T47D (cell line): ENCODE data around the gene UBR3.

Experiments used
- DNase-seq, 2 experiments: peaks; one replicate each; pipeline versions ENCODE4 v3.0.0 to v3.0.0-alpha.2; 2011 to 2012; ENCODE audit warnings: low read depth in 1 of 2, low spot score in 1 of 2
- JUND ChIP-seq: IDR thresholded peaks from 2 replicates; pipeline ENCODE4 v1.6.1; 2012; ENCODE audit warnings: low read depth
- in situ Hi-C: cut with HindIII; loops from 2 replicates; pipeline ENCODE4 v1.10.0; 2016; ENCODE audit warnings: low sequenced_read_pairs, low pct_unique_long_range_greater_than_20kb

UBR3 gene

GRCh38 chr2:169961911-169962310 lies 134.7 kb downstream of the UBR3 start:
- no peak for DNase-seq
- in situ Hi-C loops: no loop called here
- TF ChIP-seq JUND: no peak

- no peak for DNase-seq
- no peak for TF ChIP-seq JUND
- in situ Hi-C loops: no loop called here
Observed at GRCh38 chr2:169963786-169964185, 136.5 kb downstream of the UBR3 start.

DNA sequence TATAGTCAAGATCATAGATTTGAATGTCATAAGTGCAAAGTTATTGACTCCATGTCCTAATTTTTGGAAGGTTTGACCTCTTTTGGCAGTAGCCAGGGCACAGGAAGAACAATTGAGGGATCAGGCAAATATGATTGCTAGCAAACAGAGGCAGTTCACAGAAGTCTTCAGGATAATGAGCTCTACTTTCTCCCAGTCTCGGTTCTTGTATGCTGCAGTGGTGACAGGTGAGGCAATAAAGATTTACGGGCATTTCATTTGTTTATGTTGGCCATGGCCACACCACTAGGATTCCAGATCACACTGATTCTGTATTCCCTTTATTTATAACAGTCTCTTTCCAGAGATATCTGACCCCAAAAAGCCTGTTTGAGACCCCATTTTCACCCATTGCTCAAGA lies 137.5 kb downstream of the UBR3 start:
- peak in 1 of 2 experiments; percentile 4 for DNase-seq
- no peak for TF ChIP-seq JUND
- in situ Hi-C loops: no loop called here

DNA sequence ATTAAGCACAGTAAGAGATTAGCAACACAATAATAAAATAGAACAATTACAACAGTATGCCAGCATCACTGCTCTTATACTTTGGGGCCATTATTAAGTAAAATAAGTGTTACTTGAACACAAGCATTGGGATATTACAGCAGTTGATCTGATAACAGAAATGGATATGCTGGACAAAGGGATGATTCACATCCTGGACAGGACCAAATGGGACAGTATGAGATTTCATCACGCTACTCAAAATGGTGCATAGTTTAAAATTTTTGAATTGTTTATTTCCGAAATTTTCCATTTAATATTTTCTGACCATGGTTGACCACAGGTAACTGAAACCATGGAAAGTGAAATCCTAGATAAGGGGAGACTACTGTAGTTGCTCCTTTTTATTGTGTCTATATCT lies 138.2 kb downstream of the UBR3 start:
- in situ Hi-C loops: no loop called here
- no peak for TF ChIP-seq JUND
- DNase-seq: no peak

DNA sequence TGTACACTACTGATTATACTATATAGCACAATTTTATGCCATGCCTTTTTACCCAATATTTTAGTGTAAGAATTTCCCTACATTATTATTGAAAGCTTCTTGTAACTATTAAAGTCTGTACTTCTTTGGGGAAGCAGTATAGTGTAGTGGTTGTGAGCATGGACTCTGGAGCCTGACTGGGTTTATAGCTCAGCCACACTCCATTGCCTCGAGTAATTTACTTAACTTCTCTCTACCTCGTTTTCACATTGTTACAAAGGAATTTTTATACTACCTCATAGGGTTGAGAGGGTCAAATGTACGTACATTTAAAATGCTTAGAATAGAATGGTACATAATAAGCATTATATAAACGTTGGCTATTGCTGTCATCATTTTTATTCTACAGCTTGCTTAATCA lies 139.2 kb downstream of the UBR3 start:
- DNase-seq: no peak
- in situ Hi-C loops: no loop called here
- TF ChIP-seq JUND: no peak

DNA sequence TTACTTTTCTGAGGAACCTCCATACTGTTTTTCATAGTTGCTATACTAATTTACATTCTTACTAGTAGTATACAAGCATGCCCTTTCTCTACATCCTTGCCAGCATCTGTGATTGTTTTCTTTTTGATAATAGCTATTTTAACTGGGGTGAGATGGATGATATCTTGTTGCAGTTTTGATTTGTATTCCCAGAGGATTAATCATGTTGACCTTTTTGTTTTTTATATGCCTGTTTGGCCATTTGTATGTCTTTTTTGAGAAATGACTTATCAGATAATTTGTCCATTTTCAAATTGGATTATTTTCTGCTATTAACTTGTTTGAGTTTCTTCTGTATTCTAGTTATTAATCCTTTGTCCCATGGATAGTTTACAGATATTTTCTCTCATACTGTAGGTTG lies 141.5 kb downstream of the UBR3 start:
- DNase-seq: no peak
- TF ChIP-seq JUND: no peak
- in situ Hi-C loops: no loop called here

- TF ChIP-seq JUND: no peak
- no peak for DNase-seq
- in situ Hi-C loops: no loop called here
Observed at GRCh38 chr2:169975221-169975620, 148.0 kb downstream of the UBR3 start.

- in situ Hi-C loops: no loop called here
- no peak for TF ChIP-seq JUND
- DNase-seq: no peak
Observed at GRCh38 chr2:169976335-169976851, 149.1 kb downstream of the UBR3 start.

DNA sequence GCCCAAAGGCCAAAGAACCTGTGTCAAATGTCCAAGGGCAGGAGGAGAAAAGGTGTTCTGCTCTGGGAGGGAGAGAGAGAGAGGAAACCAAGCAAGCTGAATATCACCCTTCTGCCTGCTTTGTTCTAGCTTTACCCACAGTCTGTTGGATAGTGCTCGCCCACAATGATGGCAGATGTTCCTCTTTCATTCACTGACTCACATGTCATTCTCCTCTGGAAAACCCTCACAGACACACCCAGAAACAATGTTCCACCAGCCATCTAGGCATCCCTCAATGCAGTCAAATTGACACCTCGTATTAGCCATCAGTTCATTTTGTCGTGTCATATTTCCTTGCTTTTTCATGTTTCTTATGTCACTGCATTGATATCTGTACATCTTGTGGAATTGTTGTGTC lies 150.3 kb downstream of the UBR3 start:
- no peak for TF ChIP-seq JUND
- DNase-seq: no peak
- in situ Hi-C loops: no loop called here

DNA sequence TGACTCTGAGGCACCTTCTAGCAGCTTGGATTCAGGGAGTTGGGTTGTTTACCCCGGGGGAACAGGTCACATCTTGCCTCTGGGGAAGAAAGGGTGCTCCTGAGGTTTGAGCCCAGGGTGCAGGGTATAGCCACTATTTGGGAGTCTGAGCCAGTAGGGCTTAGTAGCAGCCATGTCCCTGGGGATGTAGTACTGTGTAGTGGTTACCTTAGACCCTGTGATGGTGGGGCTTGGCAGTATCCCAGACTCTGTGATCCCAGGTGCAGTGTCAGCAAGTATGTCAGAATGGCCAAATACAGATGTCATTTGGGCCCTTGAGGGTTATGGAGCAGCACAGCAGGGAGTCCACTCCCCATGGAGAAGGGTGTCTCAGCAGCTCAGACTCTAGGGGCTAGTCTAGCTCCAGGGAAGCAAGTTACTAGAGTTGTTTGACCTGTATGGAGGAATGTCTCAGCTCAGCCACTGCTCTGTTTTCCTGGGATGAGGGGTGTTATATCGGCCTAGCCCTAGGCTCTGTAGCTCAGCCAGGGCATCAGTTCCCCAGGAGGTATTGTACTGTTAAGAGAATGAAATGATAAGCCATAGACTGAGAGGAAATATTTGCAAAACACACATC lies 151.3 kb downstream of the UBR3 start:
- TF ChIP-seq JUND: no peak
- DNase-seq: no peak
- in situ Hi-C loops: no loop called here

DNA sequence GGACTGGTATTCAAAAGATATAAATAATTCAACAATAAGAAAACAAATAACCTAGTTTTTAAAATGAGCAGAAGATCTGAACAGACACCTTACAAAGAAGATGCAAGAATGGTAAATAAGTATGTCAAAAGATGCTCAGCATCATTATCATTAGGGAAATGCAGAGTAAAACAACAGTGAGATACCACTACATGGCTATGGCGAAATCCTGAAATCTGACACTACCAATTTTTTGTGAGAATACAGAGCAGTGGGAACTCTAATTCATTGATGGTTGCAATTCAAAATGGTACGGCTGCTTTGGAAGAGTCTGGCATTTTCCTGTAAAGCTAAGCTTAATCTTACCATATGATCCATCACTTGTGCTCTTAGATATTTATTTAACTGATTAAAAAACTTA lies 151.8 kb downstream of the UBR3 start:
- in situ Hi-C loops: no loop called here
- no peak for TF ChIP-seq JUND
- DNase-seq: no peak

- no peak for DNase-seq
- TF ChIP-seq JUND: no peak
- in situ Hi-C loops: no loop called here
Observed at GRCh38 chr2:169980001-169980400, 152.7 kb downstream of the UBR3 start.

DNA sequence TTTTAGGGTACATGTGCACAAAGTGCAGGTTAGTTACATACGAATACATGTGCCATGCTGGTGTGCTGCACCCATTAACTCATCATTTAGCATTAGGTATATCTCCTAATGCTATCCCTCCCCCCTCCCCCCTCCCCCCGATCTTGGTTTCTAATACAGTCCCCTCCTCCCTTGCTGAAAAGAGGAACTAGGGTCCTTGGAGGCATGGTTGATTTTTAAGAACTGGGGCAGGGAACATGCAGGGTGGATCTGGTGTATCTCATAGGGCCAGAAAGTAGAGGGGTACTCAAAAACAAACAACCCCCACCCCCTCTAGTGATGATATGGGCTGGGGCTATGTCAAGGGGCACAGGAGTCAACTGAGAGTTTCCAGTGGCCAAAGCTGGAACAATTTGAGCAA lies 153.4 kb downstream of the UBR3 start:
- TF ChIP-seq JUND: no peak
- no peak for DNase-seq
- in situ Hi-C loops: no loop called here

GRCh38 chr2:169982929-169983328 lies 155.7 kb downstream of the UBR3 start:
- no peak for TF ChIP-seq JUND
- in situ Hi-C loops: no loop called here
- no peak for DNase-seq
